Upper lobe of left lung (tissue), 4 donors: ENCODE data around the gene LAMA5.

Experiments
- CTCF ChIP-seq, 6 experiments: fragments of 450-650 bp in 4 of 6; fragments of 200-600 bp in 2 of 6; sonication (generic) in 2 of 6; IDR thresholded peaks; one replicate each; pipeline ENCODE4 v1.5.1; 2016 to 2019; ENCODE audit warnings: antibody characterized with exemption in 6 of 6
- EP300 ChIP-seq, 4 donors: sonication (generic); formaldehyde crosslinking; IDR thresholded peaks; one replicate each; pipeline ENCODE4 v1.5.1; 2017; ENCODE audit warnings: antibody characterized with exemption in 4 of 4, control low read depth in 2 of 4
- POLR2A ChIP-seq, 4 donors: fragments of 450-650 bp; IDR thresholded peaks; one replicate each; pipeline ENCODE4 v1.5.1; 2016 to 2017; ENCODE audit warnings: antibody characterized with exemption in 4 of 4, mild to moderate bottlenecking in 2 of 4
- POLR2AphosphoS5 ChIP-seq, 2 donors: sonication (generic); formaldehyde crosslinking; IDR thresholded peaks; one replicate each; pipeline ENCODE4 v1.5.1; 2017; ENCODE audit warnings: antibody characterized with exemption in 2 of 2

GRCh38 chr20:62277253-62277652 lies 89.9 kb downstream of the LAMA5 start:
- no peak for TF ChIP-seq EP300 (IDR thresholded peaks at IDR 0.05)
- no peak for TF ChIP-seq POLR2A (IDR thresholded peaks at IDR 0.05)
- no peak for TF ChIP-seq CTCF (IDR thresholded peaks at IDR 0.05)
- TF ChIP-seq POLR2AphosphoS5 (IDR thresholded peaks at IDR 0.05), result no peak
